HG03439 (cell line): ENCODE results near the gene ZNF276.

Source experiments
- ATAC-seq: cut with Tn5 transposase; IDR thresholded peaks from one replicate; pipeline ENCODE4 v1.9.1; 2021; ENCODE audit warnings: mild to moderate bottlenecking, moderate library complexity; ENCODE audit not compliant: unreplicated experiment

The ZNF276 gene

GRCh38 chr16:89711601-89712273 lies 9.6 kb upstream of the ZNF276 start:
- ATAC-seq, result peak; percentile 54

GRCh38 chr16:89712274-89712781 lies 9.0 kb upstream of the ZNF276 start:
- no peak for ATAC-seq

GRCh38 chr16:89716493-89716892 lies 4.8 kb upstream of the ZNF276 start:
- no peak for ATAC-seq

DNA sequence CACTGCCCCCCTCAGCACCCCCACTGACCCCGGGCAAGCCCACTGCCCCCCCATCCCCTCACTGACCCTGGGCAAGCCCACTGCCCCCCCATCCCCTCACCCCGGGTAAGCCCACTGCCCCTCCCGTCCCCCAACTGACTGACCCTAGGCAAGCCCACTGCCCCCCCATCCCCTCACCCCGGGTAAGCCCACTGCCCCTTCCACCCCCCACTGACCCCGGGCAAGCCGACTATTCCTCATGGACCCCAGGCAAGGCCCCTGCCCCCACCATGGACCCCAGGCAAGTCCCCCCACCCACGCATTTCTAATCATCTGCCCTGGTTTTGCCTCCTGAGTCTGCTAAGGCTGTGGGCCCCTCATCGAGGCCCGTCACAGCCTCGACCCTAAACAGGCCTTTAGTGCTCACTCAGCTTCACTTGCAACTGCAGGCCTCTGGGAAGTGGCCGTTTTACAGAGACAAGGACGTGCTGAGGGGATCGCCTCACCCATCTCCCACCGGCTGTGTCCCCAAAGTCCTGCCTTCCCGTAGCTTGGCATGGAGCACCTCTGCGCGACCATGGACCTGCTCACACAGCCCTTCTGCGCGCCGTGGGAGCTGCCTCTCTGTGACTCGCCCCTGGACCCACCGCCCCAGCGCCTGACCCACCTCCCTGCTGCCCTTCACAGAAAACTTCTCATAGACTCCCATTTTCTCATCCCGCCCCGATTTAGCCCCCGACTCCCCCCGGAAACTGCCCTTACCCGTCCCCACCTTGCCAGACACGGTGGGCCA lies 4.2 kb upstream of the ZNF276 start:
- no peak for ATAC-seq

- ATAC-seq, result no peak
Measured at GRCh38 chr16:89717688-89718505, 3.4 kb upstream of the ZNF276 start.

- peak; percentile 28 for ATAC-seq
Measured at GRCh38 chr16:89720551-89720812, 855 bp upstream of the ZNF276 start.

- ATAC-seq, result peak; percentile 29
Measured at GRCh38 chr16:89721546-89722391, 432 bp downstream of the ZNF276 start.

DNA sequence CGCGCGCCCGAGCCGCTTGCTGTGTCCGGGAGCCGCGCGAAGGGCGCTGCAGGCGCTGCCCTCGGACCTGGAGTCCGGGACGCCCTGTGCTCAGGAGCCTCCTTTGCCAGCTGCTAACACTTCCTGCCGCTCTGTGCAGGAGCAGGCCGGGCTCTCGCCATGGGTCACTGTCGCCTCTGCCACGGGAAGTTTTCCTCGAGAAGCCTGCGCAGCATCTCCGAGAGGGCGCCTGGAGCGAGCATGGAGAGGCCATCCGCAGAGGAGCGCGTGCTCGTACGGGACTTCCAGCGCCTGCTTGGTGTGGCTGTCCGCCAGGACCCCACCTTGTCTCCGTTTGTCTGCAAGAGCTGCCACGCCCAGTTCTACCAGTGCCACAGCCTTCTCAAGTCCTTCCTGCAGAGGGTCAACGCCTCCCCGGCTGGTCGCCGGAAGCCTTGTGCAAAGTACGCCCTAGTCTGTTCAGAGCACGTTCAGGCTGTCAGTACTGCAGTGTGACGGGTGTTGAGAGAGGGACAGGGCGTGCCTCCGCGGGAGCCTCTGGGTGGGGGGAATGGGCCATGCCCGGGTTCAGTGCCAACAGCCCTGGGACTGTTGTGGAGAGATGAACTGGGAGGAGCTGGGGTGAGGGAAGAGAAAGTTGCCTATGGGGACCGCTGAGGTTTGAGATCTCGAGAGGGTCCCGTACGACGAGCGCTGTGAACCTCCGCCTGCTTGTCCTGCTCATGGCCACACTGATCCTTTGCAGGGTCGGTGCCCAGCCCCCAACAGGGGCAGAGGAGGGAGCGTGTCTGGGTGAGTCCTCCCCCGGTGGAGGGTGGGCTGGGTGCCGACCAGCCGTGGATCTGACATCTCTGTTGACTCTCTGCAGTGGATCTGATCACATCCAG lies 1.3 kb downstream of the ZNF276 start:
- peak; percentile 11 for ATAC-seq

- no peak for ATAC-seq
Measured at GRCh38 chr16:89723279-89724250, 2.2 kb downstream of the ZNF276 start.

DNA sequence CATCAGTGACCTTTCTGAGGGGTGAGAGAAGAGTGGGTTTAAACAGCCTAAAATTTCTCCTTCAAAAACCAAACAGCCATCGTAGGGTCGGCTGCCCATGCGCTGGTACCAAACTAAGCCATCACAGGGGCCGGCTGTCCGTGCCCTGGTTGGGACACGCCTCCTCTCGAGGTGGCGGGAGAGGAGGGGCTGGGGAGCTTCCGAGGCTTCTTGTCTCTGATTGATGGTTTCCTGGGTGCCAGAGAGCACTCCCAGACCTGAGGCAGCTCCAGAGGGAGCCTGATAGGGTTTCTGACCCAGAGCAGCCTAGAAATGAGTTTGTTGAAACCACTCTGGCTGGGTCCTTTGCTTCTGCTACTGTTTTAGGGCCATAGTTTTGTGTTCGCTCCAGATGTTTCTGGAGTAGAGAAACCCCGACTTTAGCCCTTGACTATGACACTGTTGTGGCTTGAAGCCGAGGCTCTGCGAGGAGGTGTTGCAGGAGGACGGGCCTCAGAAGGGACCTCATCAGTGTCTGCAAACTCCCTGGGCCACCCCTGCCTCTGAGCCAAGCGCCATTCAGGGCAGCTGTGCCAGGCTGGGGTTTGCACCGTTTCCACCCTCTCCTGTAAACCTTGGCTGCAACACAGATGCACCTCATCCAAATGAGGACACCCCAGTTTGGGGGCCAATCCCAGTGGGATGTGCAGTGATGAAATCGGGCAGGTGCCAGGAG lies 6.2 kb downstream of the ZNF276 start:
- ATAC-seq, result no peak

- ATAC-seq, result no peak
Measured at GRCh38 chr16:89729293-89729692, 8.0 kb downstream of the ZNF276 start.

DNA sequence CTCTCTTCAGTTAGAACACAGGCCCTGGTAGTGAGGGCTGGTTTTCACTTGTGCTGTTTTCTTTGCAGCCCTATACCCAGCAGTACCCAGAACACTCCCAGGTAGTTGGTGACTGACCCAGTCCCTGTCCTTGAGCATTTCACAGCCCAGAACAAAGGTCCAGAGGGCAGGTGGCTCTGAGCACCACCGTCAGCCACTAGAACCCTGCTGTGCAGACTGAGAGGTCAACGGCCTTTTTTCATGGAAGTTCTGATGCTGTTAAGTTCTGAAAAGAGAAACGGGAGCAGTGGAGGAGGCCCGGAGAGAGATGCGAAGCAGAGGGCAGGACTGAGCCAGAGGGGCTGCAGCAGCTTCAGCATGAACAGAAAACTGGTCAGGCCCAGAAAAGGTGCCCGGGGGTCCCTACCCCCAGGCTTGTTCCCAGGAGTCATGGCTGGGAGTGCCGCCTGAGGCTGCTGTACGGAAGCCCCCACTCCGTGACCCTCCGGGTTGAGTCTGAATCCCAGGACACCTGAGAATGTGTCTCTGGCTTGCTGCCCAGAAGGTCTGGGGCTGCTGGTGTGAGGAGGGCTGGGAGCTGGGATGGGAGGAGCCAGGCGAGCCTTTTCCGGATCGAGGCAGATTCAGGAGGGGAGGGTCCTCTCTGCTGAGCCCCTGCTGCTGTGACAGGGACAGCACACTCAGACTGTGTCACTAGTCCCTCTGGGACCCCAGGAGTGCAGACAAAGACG lies 8.7 kb downstream of the ZNF276 start:
- ATAC-seq, result no peak

DNA sequence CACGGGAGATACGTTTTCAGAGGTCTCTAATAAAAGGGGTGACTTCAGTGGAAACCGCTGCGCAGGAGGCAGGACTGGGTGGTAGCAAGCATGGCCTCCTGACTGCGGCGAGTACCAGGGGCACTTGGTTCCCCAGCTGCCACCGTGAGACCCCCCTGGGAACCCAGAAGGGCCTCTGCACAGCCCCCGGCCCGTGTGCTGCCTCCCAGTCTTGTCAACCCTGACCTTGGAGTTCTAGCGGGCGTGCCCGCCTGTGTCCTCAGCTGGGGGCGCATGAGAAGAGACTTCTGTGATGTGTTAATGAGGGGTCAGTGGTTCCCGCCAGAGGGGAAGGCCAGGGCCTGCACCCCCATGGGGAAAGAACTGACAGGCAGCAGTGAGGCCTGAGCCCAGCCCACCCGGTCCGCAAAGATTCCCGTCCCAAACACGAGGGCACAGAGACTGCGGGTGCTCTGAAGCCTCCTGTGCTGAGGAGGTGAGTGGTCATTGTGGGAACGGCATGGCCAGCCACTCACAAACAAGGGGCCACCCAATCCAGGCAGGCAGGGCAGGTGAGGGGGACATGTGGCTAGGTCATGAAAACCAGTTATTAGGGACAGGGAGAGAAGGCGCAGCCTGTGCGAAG lies 9.4 kb downstream of the ZNF276 start:
- no peak for ATAC-seq

GRCh38 chr16:89732142-89732917 lies 11.0 kb downstream of the ZNF276 start:
- no peak for ATAC-seq

GRCh38 chr16:89732918-89733242 lies 11.5 kb downstream of the ZNF276 start:
- ATAC-seq, result no peak

- no peak for ATAC-seq
Measured at GRCh38 chr16:89733322-89733721, 12.0 kb downstream of the ZNF276 start.
